Measurements from ENCODE around the gene ZNF616. TPM values are rescaled to one million over a fixed set of nuclear protein-coding genes. Genes with fewer than 3 reads are reported as not detected.

The ZNF616 gene
- total and polyA plus RNA-seq, 2 donors (not counting 1 experiment from before 2014, with no cell fraction given), result 1.4 to 14.2 TPM

DNA sequence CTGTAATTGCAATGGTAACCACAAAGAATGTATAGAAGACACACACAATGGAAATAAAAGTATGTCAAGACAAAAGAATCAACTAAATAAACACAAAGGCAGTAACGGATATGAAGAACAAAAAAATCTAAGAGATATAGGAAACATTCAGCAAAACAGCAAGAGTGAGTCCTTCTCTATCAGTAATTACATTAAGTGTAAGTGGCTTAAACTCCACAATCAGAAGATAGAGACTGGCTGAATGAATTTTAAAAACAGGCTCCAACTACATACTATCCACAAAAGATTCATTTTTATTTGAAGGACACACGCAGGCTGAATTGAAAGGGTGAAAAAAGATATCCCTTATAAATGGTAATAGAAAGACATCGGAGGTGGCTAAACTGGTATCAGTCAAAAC is 19.5 kb downstream of the ZNF616 start:
- ATAC-seq (ENCODE audit: low read depth) (no peak), DNase-seq (no peak)
- no peak overlapping the region for H3K9ac ChIP-seq (ENCODE audit: low read length)
- WGBS (ENCODE audit: insufficient coverage), result no CpG with 5 or more reads among the region's 3 CpGs
- H4K20me1 ChIP-seq (ENCODE audit: control insufficient read depth, insufficient read depth, low read length, poor library complexity, severe bottlenecking), result no peaks in the 10 kb centered on the region
- H3K9me3 ChIP-seq (ENCODE audit: control extremely low read depth in 1 of 3, control insufficient read depth in 2 of 3, insufficient read depth in 1 of 3, low read length in 2 of 3), result peaks cover 36 to 72% (median 46%) of the 10 kb centered on the region in 3 donors
- Mint-ChIP-seq H3K4me1 (no peaks in the 10 kb centered on the region), H3K4me3 (no peak overlapping the region), H3K27me3 (no peaks in the 10 kb centered on the region), H3K9me3 (ENCODE audit: insufficient read depth) (peaks cover 42% of the 10 kb centered on the region), H3K27ac (no peak overlapping the region)
- no peak overlapping the region for H2AFZ ChIP-seq (ENCODE audit: insufficient read depth, low read depth, low read length, poor library complexity, severe bottlenecking)
- no peak overlapping the region for H3K27ac ChIP-seq (ENCODE audit: low read length in 2 of 2)
- H3K27me3 ChIP-seq (replicated peaks in 1 of 4; ENCODE audit: control extremely low read depth in 1 of 4, control insufficient read depth in 3 of 4, insufficient read depth in 4 of 4, low read length in 3 of 4), result no peaks in the 10 kb centered on the region
- H3K4me2 ChIP-seq (replicated peaks; ENCODE audit: low read depth, low read length, poor library complexity, severe bottlenecking), result no peak overlapping the region
- ChIA-PET POLR2A (no interaction called here), CTCF (no interaction called here)
- H3K4me1 ChIP-seq (ENCODE audit: control insufficient read depth in 2 of 2, insufficient read depth in 2 of 2, low read length in 2 of 2), result no peaks in the 10 kb centered on the region
- H3K4me3 ChIP-seq (ENCODE audit: control extremely low read depth in 1 of 5, extremely low read depth in 1 of 5, insufficient read depth in 1 of 5, low read depth in 2 of 5, low read length in 4 of 5), result no peak overlapping the region
- no peak for TF ChIP-seq EZH2 (IDR thresholded peaks at IDR 0.05; ENCODE audit: borderline replicate concordance, insufficient read depth, low read depth, low read length, poor library complexity, severe bottlenecking)
- TF ChIP-seq, protein P1, sequence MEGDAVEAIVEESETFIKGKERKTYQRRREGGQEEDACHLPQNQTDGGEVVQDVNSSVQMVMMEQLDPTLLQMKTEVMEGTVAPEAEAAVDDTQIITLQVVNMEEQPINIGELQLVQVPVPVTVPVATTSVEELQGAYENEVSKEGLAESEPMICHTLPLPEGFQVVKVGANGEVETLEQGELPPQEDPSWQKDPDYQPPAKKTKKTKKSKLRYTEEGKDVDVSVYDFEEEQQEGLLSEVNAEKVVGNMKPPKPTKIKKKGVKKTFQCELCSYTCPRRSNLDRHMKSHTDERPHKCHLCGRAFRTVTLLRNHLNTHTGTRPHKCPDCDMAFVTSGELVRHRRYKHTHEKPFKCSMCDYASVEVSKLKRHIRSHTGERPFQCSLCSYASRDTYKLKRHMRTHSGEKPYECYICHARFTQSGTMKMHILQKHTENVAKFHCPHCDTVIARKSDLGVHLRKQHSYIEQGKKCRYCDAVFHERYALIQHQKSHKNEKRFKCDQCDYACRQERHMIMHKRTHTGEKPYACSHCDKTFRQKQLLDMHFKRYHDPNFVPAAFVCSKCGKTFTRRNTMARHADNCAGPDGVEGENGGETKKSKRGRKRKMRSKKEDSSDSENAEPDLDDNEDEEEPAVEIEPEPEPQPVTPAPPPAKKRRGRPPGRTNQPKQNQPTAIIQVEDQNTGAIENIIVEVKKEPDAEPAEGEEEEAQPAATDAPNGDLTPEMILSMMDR (IDR thresholded peaks at IDR 0.05), result no peak
- H3K36me3 ChIP-seq (replicated peaks in 1 of 2; ENCODE audit: control extremely low read depth in 1 of 2, control insufficient read depth in 1 of 2, extremely low read depth in 1 of 2, insufficient read depth in 2 of 2, low read length in 1 of 2), result peaks cover 22 to 71% of the 10 kb centered on the region in 2 experiments
- intact Hi-C loops (cut with micrococcal nuclease), result no loop called here
- no peaks in the 10 kb centered on the region for H3K79me2 ChIP-seq (ENCODE audit: control insufficient read depth, insufficient read depth, low read length)

DNA sequence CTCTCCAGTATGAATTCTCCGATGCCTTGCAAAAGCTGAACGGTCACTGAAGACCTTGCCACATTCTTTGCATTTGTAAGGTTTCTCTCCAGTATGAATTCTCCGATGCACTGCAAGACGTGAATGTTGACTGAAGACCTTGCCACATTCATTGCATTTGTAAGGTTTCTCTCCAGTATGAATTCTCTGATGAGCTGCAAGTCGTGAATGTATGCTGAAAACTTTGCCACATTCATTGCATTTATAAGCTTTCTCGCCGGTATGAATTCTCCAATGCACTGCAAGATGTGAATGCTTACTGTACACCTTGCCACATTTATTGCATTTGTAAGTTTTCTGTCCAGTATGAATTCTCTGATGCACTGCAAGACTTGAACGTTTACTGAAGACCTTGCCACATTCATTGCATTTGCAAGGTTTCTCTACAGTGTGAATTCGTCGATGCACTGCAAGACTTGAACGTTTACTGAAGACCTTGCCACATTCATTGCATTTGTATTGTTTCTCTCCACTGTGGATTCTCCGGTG is 24.1 kb downstream of the ZNF616 start:
- Histone ChIP-seq H3K9me3 (ENCODE audit: control extremely low read depth in 1 of 3, control insufficient read depth in 2 of 3, insufficient read depth in 1 of 3, low read length in 2 of 3) (peaks cover 35 to 98% (median 43%) of the 10 kb centered on the region in 3 donors), H3K4me1 (ENCODE audit: control insufficient read depth in 2 of 2, insufficient read depth in 2 of 2, low read length in 2 of 2) (no peaks in the 10 kb centered on the region), H3K79me2 (ENCODE audit: control insufficient read depth, insufficient read depth, low read length) (no peaks in the 10 kb centered on the region), H3K36me3 (replicated peaks in 1 of 2; ENCODE audit: control extremely low read depth in 1 of 2, control insufficient read depth in 1 of 2, extremely low read depth in 1 of 2, insufficient read depth in 2 of 2, low read length in 1 of 2) (peaks cover 6 to 39% of the 10 kb centered on the region in 2 experiments), H3K4me2 (replicated peaks; ENCODE audit: low read depth, low read length, poor library complexity, severe bottlenecking) (no peak overlapping the region), H2AFZ (ENCODE audit: insufficient read depth, low read depth, low read length, poor library complexity, severe bottlenecking) (no peak overlapping the region), H4K20me1 (ENCODE audit: control insufficient read depth, insufficient read depth, low read length, poor library complexity, severe bottlenecking) (no peaks in the 10 kb centered on the region), H3K4me3 (ENCODE audit: control extremely low read depth in 1 of 5, extremely low read depth in 1 of 5, insufficient read depth in 1 of 5, low read depth in 2 of 5, low read length in 4 of 5) (no peak overlapping the region), H3K27ac (ENCODE audit: low read length in 2 of 2) (no peak overlapping the region), H3K9ac (ENCODE audit: low read length) (no peak overlapping the region), H3K27me3 (replicated peaks in 1 of 4; ENCODE audit: control extremely low read depth in 1 of 4, control insufficient read depth in 3 of 4, insufficient read depth in 4 of 4, low read length in 3 of 4) (no peaks in the 10 kb centered on the region)
- CTCF ChIA-PET, result no interaction called here
- WGBS (ENCODE audit: insufficient coverage), result 97% methylated on average over 11 of the region's 12 CpGs
- no peak overlapping the region for H3K27ac Mint-ChIP-seq
- H3K4me1 Mint-ChIP-seq, result no peaks in the 10 kb centered on the region
- TF ChIP-seq, protein P1 (IDR thresholded peaks at IDR 0.05), result no peak
- no peak for TF ChIP-seq EZH2 (IDR thresholded peaks at IDR 0.05; ENCODE audit: borderline replicate concordance, insufficient read depth, low read depth, low read length, poor library complexity, severe bottlenecking)
- H3K9me3 Mint-ChIP-seq (ENCODE audit: insufficient read depth), result peaks cover 58% of the 10 kb centered on the region
- intact Hi-C loops (cut with micrococcal nuclease), result no loop called here
- ATAC-seq (ENCODE audit: low read depth) (no peak), DNase-seq (no peak)
- H3K27me3 Mint-ChIP-seq, result no peaks in the 10 kb centered on the region
- H3K4me3 Mint-ChIP-seq, result no peak overlapping the region
- POLR2A ChIA-PET, result no interaction called here

Data from B cell (primary cell).